GM12878 (cell line): ENCODE data around the gene SH3D19. TPM values are rescaled to one million over a fixed set of nuclear protein-coding genes. Genes with fewer than 3 reads are reported as not detected.

Experiments used
- ATAC-seq: fragments of 200-7000 bp; cut with Tn5 transposase; 3 replicates; pipeline ENCODE4 v1.9.1; 2020; ENCODE audit warnings: mild to moderate bottlenecking, moderate library complexity
- BruUV-seq: library from RNA; stranded (reverse); fragments of 400-500 nt; replicated peaks from 2 replicates; lab custom pipeline; 2021; lab: Mats Ljungman, UMichigan
- CTCF ChIA-PET: fragments of 300-600 bp; sonication (Branson Sonifier 250); formaldehyde crosslinking; extraction: SDS; loops from one replicate; lab custom pipeline; 2021; ENCODE audit warnings: inconsistent platforms; lab: Yijun Ruan, JAX
- POLR2A ChIA-PET: fragments of 350-600 bp; formaldehyde crosslinking; extraction: SDS; loops from one replicate; lab custom pipeline; 2021; ENCODE audit warnings: inconsistent platforms; lab: Charles Lee
- RAD21 ChIA-PET: fragments of 300-600 bp; sonication (Branson Sonifier 250); formaldehyde crosslinking; loops from one replicate; lab custom pipeline; 2023; ENCODE audit warnings: antibody characterized with exemption; ENCODE audit not compliant: unreplicated experiment; lab: Charles Lee
- SMC1A ChIA-PET: fragments of 300-600 bp; sonication (Branson Sonifier 250); formaldehyde crosslinking; loops from one replicate; lab custom pipeline; 2023; ENCODE audit not compliant: unreplicated experiment, uncharacterized antibody; lab: Charles Lee
- DNase-seq: peaks from one replicate; pipeline ENCODE4 v3.0.0-alpha.2; 2011; ENCODE audit warnings: low read depth, low spot score
- FAIRE-seq: peaks from 3 replicates; lab custom pipeline; 2011; peaks lifted over from hg19 to GRCh38; lab: Jason Lieb, UNC
- H2AFZ ChIP-seq: 2 replicates; pipeline ENCODE4 v1.6.0; 2011; ENCODE audit warnings: low read depth, low read length, control low read depth; ENCODE audit not compliant: control insufficient read depth
- H3K27ac ChIP-seq: 2 replicates; pipeline ENCODE4 v1.5.1; 2011; ENCODE audit warnings: control low read depth; ENCODE audit not compliant: control insufficient read depth, insufficient read depth
- H3K27me3 ChIP-seq, 2 experiments: replicated peaks in 1 of 2; 2 replicates each; pipeline versions ENCODE4 v1.6.0 to v1.6.1; 2011; ENCODE audit warnings: low read length in 1 of 2; ENCODE audit not compliant: control insufficient read depth in 2 of 2, insufficient read depth in 2 of 2
- H3K36me3 ChIP-seq, 2 experiments: 2 replicates each; pipeline ENCODE4 v1.5.1; 2011; ENCODE audit warnings: low read length in 1 of 2; ENCODE audit not compliant: control insufficient read depth in 2 of 2, insufficient read depth in 2 of 2
- H3K4me1 ChIP-seq: 2 replicates; pipeline ENCODE4 v1.6.1; 2011; ENCODE audit warnings: mild to moderate bottlenecking, low read length, moderate library complexity, mixed read lengths; ENCODE audit not compliant: control insufficient read depth, insufficient read depth
- H3K4me2 ChIP-seq: 2 replicates; pipeline ENCODE4 v1.6.0; 2011; ENCODE audit warnings: control low read depth; ENCODE audit not compliant: control insufficient read depth, insufficient read depth
- H3K4me3 ChIP-seq: fragments of 200-600 bp; sonication (generic); 2 replicates; pipeline ENCODE4 v1.5.1; 2016
- H3K79me2 ChIP-seq: 2 replicates; pipeline ENCODE4 v1.6.0; 2011; ENCODE audit warnings: low read length; ENCODE audit not compliant: control insufficient read depth, insufficient read depth
- H3K9ac ChIP-seq: 2 replicates; pipeline ENCODE4 v1.8.0; 2011; ENCODE audit warnings: low read length, control low read depth, mixed read lengths; ENCODE audit not compliant: control insufficient read depth, insufficient read depth
- H3K9me3 ChIP-seq: replicated peaks from 3 replicates; pipeline ENCODE4 v1.5.1; 2011; ENCODE audit warnings: mild to moderate bottlenecking, low read length; ENCODE audit not compliant: control insufficient read depth, insufficient read depth
- H4K20me1 ChIP-seq: 2 replicates; pipeline ENCODE4 v1.6.0; 2011; ENCODE audit not compliant: control insufficient read depth, insufficient read depth
- CREM ChIP-seq: IDR thresholded peaks from 2 replicates; pipeline ENCODE4 v1.6.1; 2014; ENCODE audit warnings: antibody characterized with exemption, low read depth
- HCFC1 ChIP-seq: fragments of 150-350 bp; IDR thresholded peaks from 2 replicates; pipeline ENCODE4 v1.6.1; 2014; ENCODE audit warnings: low read length
- MTA2 ChIP-seq: fragments of 450-650 bp; IDR thresholded peaks from 2 replicates; pipeline ENCODE4 v1.6.1; 2016; ENCODE audit warnings: low read depth, mild to moderate bottlenecking, moderate library complexity
- NFYA ChIP-seq: IDR thresholded peaks from 2 replicates; pipeline ENCODE4 v1.6.1; 2011; ENCODE audit warnings: low read depth, mild to moderate bottlenecking, low read length, improper control_type of control experiment, borderline replicate concordance
- SMC3 ChIP-seq: IDR thresholded peaks from 2 replicates; pipeline ENCODE4 v1.6.1; 2011; ENCODE audit warnings: low read length, improper control_type of control experiment, borderline replicate concordance
- TCF12 ChIP-seq: IDR thresholded peaks from 2 replicates; pipeline ENCODE4 v1.6.1; 2011; ENCODE audit warnings: low read depth, mild to moderate bottlenecking, low read length
- WGBS: methylation state at CpG from one replicate; pipeline ENCODE4 v1.1.6; 2016; ENCODE audit warnings: low lambda C conversion rate; ENCODE audit not compliant: insufficient replicate concordance, insufficient coverage; ENCODE audit errors: missing lambda C conversion rate; 5-methylcytosine and 5-hydroxymethylcytosine counted together
- in situ Hi-C: fragments of 300-500 bp; cut with MboI; formaldehyde crosslinking; loops from 9 replicates; pipeline ENCODE4 v1.14.3; 2018; ENCODE audit warnings: mixed read lengths
- intact Hi-C: fragments of 100-400 bp; cut with micrococcal nuclease; formaldehyde crosslinking; loops from one replicate; pipeline ENCODE4 v1.14.2; 2022; ENCODE audit not compliant: unreplicated experiment
- polyA plus RNA-seq, 11 experiments: library from polyadenylated mRNA; depleted of rRNA in 4 of 11; unstranded in 6 of 11; stranded (reverse) in 5 of 11; fragments of >200 nt; fragmentation: Nextera tagmentation in 4 of 11; fragmentation: Illumina TruSeq in 1 of 11; extraction: Ambion mirVana in 4 of 11; extraction: Trizol in 1 of 11; gene quantifications; 1 replicate in 1 of 11; 2 replicates in 10 of 11; pipeline versions ENCODE4 v1.2.1 to v1.2.3, GENCODE V29; 2011 to 2016; ENCODE audit warnings: inconsistent platforms in 2 of 11, missing spikeins in 2 of 11, low read depth in 1 of 11
- total RNA-seq, 4 experiments: library from RNA; depleted of rRNA in 3 of 4; stranded (reverse); fragments of >200 nt in 3 of 4; fragmentation: Illumina TruSeq in 1 of 4; extraction: Trizol in 1 of 4; gene quantifications; 2 replicates each; pipeline versions ENCODE4 v1.2.1 to v1.2.3, GENCODE V29; 2013 to 2021
- TF ChIP-seq, protein P1 (sequence below): IDR thresholded peaks from 2 replicates; pipeline ENCODE4 v1.6.1; 2012; ENCODE audit warnings: low read depth, low read length, improper control_type of control experiment
- TF ChIP-seq, protein P2 (sequence below): fragments of 450-650 bp; formaldehyde crosslinking; IDR thresholded peaks from 2 replicates; pipeline ENCODE4 v1.5.0; 2022; ENCODE audit warnings: mild to moderate bottlenecking, missing genetic modification characterization
- TF ChIP-seq, protein P3 (sequence below): fragments of 450-650 bp; IDR thresholded peaks from 2 replicates; pipeline ENCODE4 v1.6.1; 2017; ENCODE audit warnings: antibody characterized with exemption, mild to moderate bottlenecking, moderate library complexity
- TF ChIP-seq, protein P4 (sequence below): fragments of 450-650 bp; formaldehyde crosslinking; IDR thresholded peaks from 2 replicates; pipeline ENCODE4 v1.4.0; 2022; ENCODE audit warnings: mild to moderate bottlenecking, moderate library complexity

SH3D19 gene
- total and polyA plus RNA-seq, 10 of the 15 experiments (the other 5 are each of a cell fraction or from before 2014, with no cell fraction given), result 0.03 to 6.9 (median 0.33) TPM; not detected in 3

DNA sequence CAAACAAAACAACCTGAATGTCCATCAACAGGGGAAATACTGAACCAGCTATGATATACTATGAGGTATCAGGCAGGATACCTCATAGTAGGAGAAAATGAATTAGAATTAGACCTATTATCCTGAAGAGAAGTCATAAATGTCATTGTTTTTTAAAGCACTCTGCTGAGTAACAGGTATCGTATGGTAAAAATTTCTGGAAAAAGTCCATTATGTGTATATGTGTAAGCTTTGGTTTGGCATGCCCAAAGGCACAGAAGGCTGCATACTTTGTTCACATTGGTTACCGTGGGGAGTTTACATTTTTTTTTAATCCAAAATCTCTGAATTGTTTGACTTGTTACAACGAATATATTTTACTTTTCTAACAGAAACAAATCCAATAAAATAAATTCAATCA, 155.5 kb downstream of the SH3D19 start:
- SMC1A ChIA-PET, result interaction anchor here (1.4 kb wide), 1 partner anchor 10 kb away, joined by 4 read pairs; no protein-coding TSS in a partner anchor
- H3K9ac ChIP-seq, result no peak overlapping the region
- BruUV-seq, result no TSS peak
- no peaks in the 10 kb centered on the region for H3K36me3 ChIP-seq
- CTCF ChIA-PET, result no interaction called here
- ATAC-seq, result no peak
- RAD21 ChIA-PET, result no interaction called here
- H3K4me3 ChIP-seq, result no peak overlapping the region
- no peaks in the 10 kb centered on the region; a peak in 1 of 4 replicates for H3K27me3 ChIP-seq
- no peaks in the 10 kb centered on the region for H3K4me1 ChIP-seq
- FAIRE-seq, result no peak
- no peaks in the 10 kb centered on the region for H3K79me2 ChIP-seq
- H3K27ac ChIP-seq, result no peak overlapping the region
- in situ Hi-C loops (no loop called here), intact Hi-C loops (no loop called here)
- no peaks in the 10 kb centered on the region for H3K9me3 ChIP-seq
- DNase-seq, result no peak
- 32% methylated on average over 3 of the region's 3 CpGs for WGBS
- H3K4me2 ChIP-seq, result no peak overlapping the region
- H2AFZ ChIP-seq, result no peak overlapping the region
- no peaks in the 10 kb centered on the region for H4K20me1 ChIP-seq
- POLR2A ChIA-PET, result no interaction called here
- no peak for TF ChIP-seq CREM
- TF ChIP-seq, protein P1, sequence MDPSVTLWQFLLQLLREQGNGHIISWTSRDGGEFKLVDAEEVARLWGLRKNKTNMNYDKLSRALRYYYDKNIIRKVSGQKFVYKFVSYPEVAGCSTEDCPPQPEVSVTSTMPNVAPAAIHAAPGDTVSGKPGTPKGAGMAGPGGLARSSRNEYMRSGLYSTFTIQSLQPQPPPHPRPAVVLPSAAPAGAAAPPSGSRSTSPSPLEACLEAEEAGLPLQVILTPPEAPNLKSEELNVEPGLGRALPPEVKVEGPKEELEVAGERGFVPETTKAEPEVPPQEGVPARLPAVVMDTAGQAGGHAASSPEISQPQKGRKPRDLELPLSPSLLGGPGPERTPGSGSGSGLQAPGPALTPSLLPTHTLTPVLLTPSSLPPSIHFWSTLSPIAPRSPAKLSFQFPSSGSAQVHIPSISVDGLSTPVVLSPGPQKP, result no peak
- no peak for TF ChIP-seq HCFC1
- TF ChIP-seq, protein P2, sequence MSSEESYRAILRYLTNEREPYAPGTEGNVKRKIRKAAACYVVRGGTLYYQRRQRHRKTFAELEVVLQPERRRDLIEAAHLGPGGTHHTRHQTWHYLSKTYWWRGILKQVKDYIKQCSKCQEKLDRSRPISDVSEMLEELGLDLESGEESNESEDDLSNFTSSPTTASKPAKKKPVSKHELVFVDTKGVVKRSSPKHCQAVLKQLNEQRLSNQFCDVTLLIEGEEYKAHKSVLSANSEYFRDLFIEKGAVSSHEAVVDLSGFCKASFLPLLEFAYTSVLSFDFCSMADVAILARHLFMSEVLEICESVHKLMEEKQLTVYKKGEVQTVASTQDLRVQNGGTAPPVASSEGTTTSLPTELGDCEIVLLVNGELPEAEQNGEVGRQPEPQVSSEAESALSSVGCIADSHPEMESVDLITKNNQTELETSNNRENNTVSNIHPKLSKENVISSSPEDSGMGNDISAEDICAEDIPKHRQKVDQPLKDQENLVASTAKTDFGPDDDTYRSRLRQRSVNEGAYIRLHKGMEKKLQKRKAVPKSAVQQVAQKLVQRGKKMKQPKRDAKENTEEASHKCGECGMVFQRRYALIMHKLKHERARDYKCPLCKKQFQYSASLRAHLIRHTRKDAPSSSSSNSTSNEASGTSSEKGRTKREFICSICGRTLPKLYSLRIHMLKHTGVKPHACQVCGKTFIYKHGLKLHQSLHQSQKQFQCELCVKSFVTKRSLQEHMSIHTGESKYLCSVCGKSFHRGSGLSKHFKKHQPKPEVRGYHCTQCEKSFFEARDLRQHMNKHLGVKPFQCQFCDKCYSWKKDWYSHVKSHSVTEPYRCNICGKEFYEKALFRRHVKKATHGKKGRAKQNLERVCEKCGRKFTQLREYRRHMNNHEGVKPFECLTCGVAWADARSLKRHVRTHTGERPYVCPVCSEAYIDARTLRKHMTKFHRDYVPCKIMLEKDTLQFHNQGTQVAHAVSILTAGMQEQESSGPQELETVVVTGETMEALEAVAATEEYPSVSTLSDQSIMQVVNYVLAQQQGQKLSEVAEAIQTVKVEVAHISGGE, result no peak
- no peak for TF ChIP-seq MTA2
- TF ChIP-seq, protein P3, sequence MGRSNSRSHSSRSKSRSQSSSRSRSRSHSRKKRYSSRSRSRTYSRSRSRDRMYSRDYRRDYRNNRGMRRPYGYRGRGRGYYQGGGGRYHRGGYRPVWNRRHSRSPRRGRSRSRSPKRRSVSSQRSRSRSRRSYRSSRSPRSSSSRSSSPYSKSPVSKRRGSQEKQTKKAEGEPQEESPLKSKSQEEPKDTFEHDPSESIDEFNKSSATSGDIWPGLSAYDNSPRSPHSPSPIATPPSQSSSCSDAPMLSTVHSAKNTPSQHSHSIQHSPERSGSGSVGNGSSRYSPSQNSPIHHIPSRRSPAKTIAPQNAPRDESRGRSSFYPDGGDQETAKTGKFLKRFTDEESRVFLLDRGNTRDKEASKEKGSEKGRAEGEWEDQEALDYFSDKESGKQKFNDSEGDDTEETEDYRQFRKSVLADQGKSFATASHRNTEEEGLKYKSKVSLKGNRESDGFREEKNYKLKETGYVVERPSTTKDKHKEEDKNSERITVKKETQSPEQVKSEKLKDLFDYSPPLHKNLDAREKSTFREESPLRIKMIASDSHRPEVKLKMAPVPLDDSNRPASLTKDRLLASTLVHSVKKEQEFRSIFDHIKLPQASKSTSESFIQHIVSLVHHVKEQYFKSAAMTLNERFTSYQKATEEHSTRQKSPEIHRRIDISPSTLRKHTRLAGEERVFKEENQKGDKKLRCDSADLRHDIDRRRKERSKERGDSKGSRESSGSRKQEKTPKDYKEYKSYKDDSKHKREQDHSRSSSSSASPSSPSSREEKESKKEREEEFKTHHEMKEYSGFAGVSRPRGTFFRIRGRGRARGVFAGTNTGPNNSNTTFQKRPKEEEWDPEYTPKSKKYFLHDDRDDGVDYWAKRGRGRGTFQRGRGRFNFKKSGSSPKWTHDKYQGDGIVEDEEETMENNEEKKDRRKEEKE, result no peak
- TF ChIP-seq, protein P4, sequence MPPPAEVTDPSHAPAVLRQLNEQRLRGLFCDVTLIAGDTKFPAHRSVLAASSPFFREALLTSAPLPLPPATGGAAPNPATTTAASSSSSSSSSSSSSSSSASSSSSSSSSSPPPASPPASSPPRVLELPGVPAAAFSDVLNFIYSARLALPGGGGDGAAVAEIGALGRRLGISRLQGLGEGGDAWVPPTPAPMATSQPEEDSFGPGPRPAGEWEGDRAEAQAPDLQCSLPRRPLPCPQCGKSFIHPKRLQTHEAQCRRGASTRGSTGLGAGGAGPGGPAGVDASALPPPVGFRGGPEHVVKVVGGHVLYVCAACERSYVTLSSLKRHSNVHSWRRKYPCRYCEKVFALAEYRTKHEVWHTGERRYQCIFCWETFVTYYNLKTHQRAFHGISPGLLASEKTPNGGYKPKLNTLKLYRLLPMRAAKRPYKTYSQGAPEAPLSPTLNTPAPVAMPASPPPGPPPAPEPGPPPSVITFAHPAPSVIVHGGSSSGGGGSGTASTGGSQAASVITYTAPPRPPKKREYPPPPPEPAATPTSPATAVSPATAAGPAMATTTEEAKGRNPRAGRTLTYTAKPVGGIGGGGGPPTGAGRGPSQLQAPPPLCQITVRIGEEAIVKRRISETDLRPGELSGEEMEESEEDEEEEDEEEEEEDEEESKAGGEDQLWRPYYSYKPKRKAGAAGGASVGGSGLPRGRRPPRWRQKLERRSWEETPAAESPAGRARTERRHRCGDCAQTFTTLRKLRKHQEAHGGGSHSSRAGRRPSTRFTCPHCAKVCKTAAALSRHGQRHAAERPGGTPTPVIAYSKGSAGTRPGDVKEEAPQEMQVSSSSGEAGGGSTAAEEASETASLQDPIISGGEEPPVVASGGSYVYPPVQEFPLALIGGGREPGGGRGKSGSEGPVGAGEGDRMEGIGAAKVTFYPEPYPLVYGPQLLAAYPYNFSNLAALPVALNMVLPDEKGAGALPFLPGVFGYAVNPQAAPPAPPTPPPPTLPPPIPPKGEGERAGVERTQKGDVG (CRISPR knock-in tag), result no peak
- no peak for TF ChIP-seq NFYA
- TF ChIP-seq SMC3, result no peak
- TF ChIP-seq TCF12, result no peak
